OCI-LY3 (cell line): ENCODE data around the gene SFXN1.

Experiments used
- H2AFZ ChIP-seq: fragments of 200-600, 300-600 bp; shearing (Covaris generic); 2 replicates; pipeline ENCODE4 v1.6.0; 2014; ENCODE audit warnings: antibody characterized with exemption, low read depth, low read length
- H3K27ac ChIP-seq: fragments of 200-600, 300-600 bp; sonication (generic); 2 replicates; pipeline ENCODE4 v1.5.1; 2014; ENCODE audit warnings: mild to moderate bottlenecking, low read length, moderate library complexity, mixed read lengths
- H3K27me3 ChIP-seq: fragments of 200-600, 300-600 bp; sonication (generic); 2 replicates; pipeline ENCODE4 v1.6.1; 2014; ENCODE audit warnings: low read depth, low read length, mixed read lengths
- H3K36me3 ChIP-seq: fragments of 200-600, 300-600 bp; sonication (generic); replicated peaks from 2 replicates; pipeline ENCODE3; 2014; ENCODE audit warnings: low read depth, low read length, mixed read lengths
- H3K4me1 ChIP-seq: fragments of 300-600, 200-600 bp; sonication (generic); 2 replicates; pipeline ENCODE4 v1.6.1; 2014; ENCODE audit warnings: low read length, mixed read lengths
- H3K4me2 ChIP-seq: fragments of 200-600, 300-600 bp; sonication (generic); 2 replicates; pipeline ENCODE4 v1.6.1; 2014; ENCODE audit warnings: low read length, mixed read lengths
- H3K4me3 ChIP-seq: fragments of 300-600, 200-600 bp; sonication (generic); 2 replicates; pipeline ENCODE4 v1.5.1; 2014; ENCODE audit warnings: antibody characterized with exemption, mild to moderate bottlenecking, low read length, moderate library complexity
- H3K79me2 ChIP-seq: fragments of 300-600, 200-600 bp; shearing (Covaris generic); 2 replicates; pipeline ENCODE4 v1.6.1; 2014; ENCODE audit warnings: mild to moderate bottlenecking, low read length, mixed read lengths
- H3K9ac ChIP-seq: fragments of 300-600, 200-600 bp; shearing (Covaris generic); 2 replicates; pipeline ENCODE4 v1.6.0; 2014; ENCODE audit warnings: mild to moderate bottlenecking, low read length, moderate library complexity
- H3K9me3 ChIP-seq: fragments of 200-600, 300-600 bp; shearing (Covaris generic); 2 replicates; pipeline ENCODE4 v1.6.1; 2014; ENCODE audit warnings: low read length, mixed read lengths; ENCODE audit not compliant: insufficient read depth
- H4K20me1 ChIP-seq: fragments of 200-600, 300-600 bp; sonication (generic); 2 replicates; pipeline ENCODE4 v1.6.1; 2016; ENCODE audit warnings: low read length, mixed read lengths; ENCODE audit not compliant: insufficient read depth
- EZH2phosphoT487 ChIP-seq: fragments of 200-600 bp; shearing (Covaris generic); IDR thresholded peaks from 2 replicates; pipeline ENCODE4 v1.6.1; 2018; ENCODE audit warnings: antibody characterized with exemption, mixed run types, low read depth
- TF ChIP-seq, protein P1 (sequence below): fragments of 200-600, 300-600 bp; sonication (generic); IDR thresholded peaks from 2 replicates; pipeline ENCODE4 v1.5.1; 2014; ENCODE audit warnings: antibody characterized with exemption, low read length, low read depth

The SFXN1 gene

DNA sequence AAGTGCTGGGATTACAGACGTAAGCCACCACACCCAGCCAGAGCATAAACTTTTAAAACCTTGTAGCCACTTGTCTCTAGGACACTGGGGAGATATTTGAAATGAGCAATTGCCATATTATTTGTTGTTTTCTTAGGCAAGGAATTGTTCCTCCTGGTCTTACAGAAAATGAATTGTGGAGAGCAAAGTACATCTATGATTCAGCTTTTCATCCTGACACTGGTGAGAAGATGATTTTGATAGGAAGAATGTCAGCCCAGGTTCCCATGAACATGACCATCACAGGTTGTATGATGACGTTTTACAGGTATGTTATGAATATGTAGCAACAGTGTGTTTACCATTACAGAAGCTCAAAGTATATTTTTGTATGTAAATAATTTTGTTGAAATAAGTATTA, 30.5 kb downstream of the SFXN1 start:
- H2AFZ ChIP-seq, result no peak overlapping the region
- H3K4me2 ChIP-seq, result no peak overlapping the region
- H3K27me3 ChIP-seq, result no peaks in the 10 kb centered on the region
- H3K9ac ChIP-seq, result no peak overlapping the region
- no peaks in the 10 kb centered on the region for H3K9me3 ChIP-seq
- no peaks in the 10 kb centered on the region for H3K4me1 ChIP-seq
- H3K4me3 ChIP-seq, result no peak overlapping the region
- H3K79me2 ChIP-seq, result peaks cover 33% of the 10 kb centered on the region
- peaks cover 50% of the 10 kb centered on the region for H3K36me3 ChIP-seq
- TF ChIP-seq, protein P1, sequence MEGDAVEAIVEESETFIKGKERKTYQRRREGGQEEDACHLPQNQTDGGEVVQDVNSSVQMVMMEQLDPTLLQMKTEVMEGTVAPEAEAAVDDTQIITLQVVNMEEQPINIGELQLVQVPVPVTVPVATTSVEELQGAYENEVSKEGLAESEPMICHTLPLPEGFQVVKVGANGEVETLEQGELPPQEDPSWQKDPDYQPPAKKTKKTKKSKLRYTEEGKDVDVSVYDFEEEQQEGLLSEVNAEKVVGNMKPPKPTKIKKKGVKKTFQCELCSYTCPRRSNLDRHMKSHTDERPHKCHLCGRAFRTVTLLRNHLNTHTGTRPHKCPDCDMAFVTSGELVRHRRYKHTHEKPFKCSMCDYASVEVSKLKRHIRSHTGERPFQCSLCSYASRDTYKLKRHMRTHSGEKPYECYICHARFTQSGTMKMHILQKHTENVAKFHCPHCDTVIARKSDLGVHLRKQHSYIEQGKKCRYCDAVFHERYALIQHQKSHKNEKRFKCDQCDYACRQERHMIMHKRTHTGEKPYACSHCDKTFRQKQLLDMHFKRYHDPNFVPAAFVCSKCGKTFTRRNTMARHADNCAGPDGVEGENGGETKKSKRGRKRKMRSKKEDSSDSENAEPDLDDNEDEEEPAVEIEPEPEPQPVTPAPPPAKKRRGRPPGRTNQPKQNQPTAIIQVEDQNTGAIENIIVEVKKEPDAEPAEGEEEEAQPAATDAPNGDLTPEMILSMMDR, result no peak
- TF ChIP-seq EZH2phosphoT487, result no peak
- H4K20me1 ChIP-seq, result peaks cover 30% of the 10 kb centered on the region
- no peak overlapping the region for H3K27ac ChIP-seq

DNA sequence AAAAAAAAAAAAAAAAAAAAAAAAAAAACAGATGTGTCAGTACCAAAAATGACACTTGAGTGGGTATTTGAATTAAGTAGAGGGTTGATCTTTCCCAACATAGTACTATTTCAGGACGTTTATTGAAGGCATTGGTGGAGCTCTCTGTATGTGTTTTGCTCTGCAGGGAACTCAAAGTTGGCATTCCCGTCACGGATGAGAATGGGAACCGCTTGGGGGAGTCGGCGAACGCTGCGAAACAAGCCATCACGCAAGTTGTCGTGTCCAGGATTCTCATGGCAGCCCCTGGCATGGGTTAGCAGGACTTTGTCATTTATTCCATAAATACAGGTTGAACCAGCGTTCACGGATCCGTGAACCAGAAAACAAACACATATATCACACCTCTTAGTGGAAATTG, 34.9 kb downstream of the SFXN1 start:
- Histone ChIP-seq H3K9me3 (no peaks in the 10 kb centered on the region), H3K9ac (no peak overlapping the region), H3K4me1 (no peaks in the 10 kb centered on the region), H3K79me2 (no peaks in the 10 kb centered on the region; the same call in 1 of the 2 replicates), H3K4me3 (no peak overlapping the region), H4K20me1 (peaks cover 10% of the 10 kb centered on the region; the same call in 1 of the 2 replicates), H3K27me3 (no peaks in the 10 kb centered on the region), H3K4me2 (no peak overlapping the region), H3K27ac (no peak overlapping the region), H2AFZ (no peak overlapping the region), H3K36me3 (peaks cover 86% of the 10 kb centered on the region)
- no peak for TF ChIP-seq EZH2phosphoT487
- TF ChIP-seq, protein P1, result no peak

DNA sequence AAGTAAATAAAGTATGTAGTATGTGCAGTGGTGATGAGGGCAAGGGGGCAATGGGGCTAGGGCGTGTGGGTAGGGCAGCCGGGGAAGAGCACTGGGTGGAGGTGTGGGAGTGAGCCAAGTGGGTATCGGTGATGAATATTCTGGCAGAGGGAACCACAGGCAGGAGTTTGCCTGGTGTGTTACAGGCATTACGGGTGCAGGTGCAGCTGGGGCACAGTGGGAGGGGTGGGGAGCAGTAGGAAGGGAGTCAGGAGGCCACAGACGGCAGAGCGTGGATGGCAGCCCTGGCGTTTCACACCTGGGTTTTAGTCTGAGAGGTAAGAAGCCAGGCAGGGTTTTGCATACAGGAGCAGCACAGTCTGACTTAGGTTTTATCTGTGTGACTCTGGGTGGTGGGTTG, 35.4 kb downstream of the SFXN1 start:
- H3K9ac ChIP-seq, result no peak overlapping the region
- TF ChIP-seq, protein P1, result no peak
- no peak for TF ChIP-seq EZH2phosphoT487
- no peaks in the 10 kb centered on the region for H3K4me1 ChIP-seq
- no peaks in the 10 kb centered on the region; the same call in 1 of the 2 replicates for H3K79me2 ChIP-seq
- H3K4me2 ChIP-seq, result no peak overlapping the region
- H3K27ac ChIP-seq, result no peak overlapping the region
- H4K20me1 ChIP-seq, result peaks cover 9% of the 10 kb centered on the region; the same call in 1 of the 2 replicates
- no peaks in the 10 kb centered on the region for H3K9me3 ChIP-seq
- peaks cover 90% of the 10 kb centered on the region for H3K36me3 ChIP-seq
- H3K27me3 ChIP-seq, result no peaks in the 10 kb centered on the region
- no peak overlapping the region for H2AFZ ChIP-seq
- no peak overlapping the region for H3K4me3 ChIP-seq

DNA sequence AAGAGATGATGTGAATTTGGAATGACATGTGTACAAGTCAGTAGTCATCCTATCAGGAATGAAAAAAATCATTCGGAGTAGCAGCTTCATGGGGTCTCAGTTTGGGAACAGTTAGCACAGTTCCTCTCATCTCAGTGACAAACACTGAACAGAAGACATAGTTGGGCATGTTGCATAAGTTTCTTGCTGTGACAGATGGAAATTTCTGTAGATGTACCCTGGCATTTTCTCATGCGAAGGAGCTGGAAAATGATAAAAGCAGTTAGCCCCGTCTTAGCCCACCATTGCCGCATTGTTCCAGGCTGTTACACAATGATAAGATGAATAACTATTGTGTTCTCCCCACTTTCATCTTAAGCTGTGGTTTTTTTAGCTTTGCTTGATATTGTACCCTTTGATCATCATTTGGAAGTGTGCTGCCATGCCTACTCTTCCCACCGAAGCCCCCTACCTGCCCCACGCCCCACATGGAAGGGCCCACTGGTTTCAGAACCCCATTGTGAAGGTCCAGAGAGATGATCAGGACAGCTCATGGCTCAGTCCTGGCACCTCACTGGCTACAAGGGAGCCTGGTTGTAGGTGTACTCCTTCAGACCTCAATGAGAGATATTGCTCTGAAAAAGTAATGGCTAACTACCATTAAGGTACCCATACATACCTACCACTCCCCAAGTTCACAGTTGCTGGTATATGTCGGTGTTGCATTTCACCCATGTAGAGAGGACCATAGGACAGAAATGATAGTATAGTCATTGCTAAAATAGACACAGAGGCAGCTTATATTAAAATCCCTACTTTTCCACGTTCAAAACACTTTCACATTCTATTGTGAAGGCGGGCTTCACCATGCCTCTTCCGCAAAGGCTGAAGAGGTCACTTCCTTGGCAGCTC, 38.8 kb downstream of the SFXN1 start:
- H4K20me1 ChIP-seq, result no peaks in the 10 kb centered on the region; the same call in 1 of the 2 replicates
- no peak overlapping the region for H3K9ac ChIP-seq
- H3K79me2 ChIP-seq, result no peaks in the 10 kb centered on the region
- no peaks in the 10 kb centered on the region for H3K27me3 ChIP-seq
- peaks cover 76% of the 10 kb centered on the region for H3K36me3 ChIP-seq
- H3K4me1 ChIP-seq, result no peaks in the 10 kb centered on the region
- H3K4me2 ChIP-seq, result no peak overlapping the region
- H3K9me3 ChIP-seq, result no peaks in the 10 kb centered on the region
- H3K27ac ChIP-seq, result no peak overlapping the region
- TF ChIP-seq, protein P1, result no peak
- TF ChIP-seq EZH2phosphoT487, result no peak
- no peak overlapping the region for H2AFZ ChIP-seq
- H3K4me3 ChIP-seq, result no peak overlapping the region
